SU-DHL-6 (cell line): ENCODE measurements around the gene PDE6C.

Experiments
- H2AFZ ChIP-seq: fragments of 200-600 bp; sonication (generic); 2 replicates; pipeline ENCODE4 v1.6.1; 2014; ENCODE audit warnings: low read depth, mild to moderate bottlenecking, moderate library complexity, mixed read lengths, antibody characterized with exemption, low read length; ENCODE audit not compliant: severe bottlenecking
- H3F3A ChIP-seq: fragments of 200-600 bp; shearing (Covaris generic); 2 replicates; pipeline ENCODE4 v1.6.0; 2016; ENCODE audit warnings: antibody characterized with exemption, mild to moderate bottlenecking; ENCODE audit not compliant: insufficient read depth
- H3K27ac ChIP-seq: fragments of 200-600 bp; sonication (generic); 2 replicates; pipeline ENCODE4 v1.5.1; 2016; ENCODE audit warnings: low read depth, mild to moderate bottlenecking, low read length, moderate library complexity, mixed read lengths
- H3K27me3 ChIP-seq: fragments of 200-600 bp; sonication (generic), shearing (Covaris generic); 2 replicates; pipeline ENCODE4 v1.6.0; 2014; ENCODE audit warnings: mild to moderate bottlenecking, low read length
- H3K36me3 ChIP-seq: fragments of 200-600 bp; sonication (generic); 2 replicates; pipeline ENCODE4 v1.6.1; 2014; ENCODE audit warnings: mild to moderate bottlenecking, low read length, mixed read lengths
- H3K4me2 ChIP-seq: fragments of 300-600, 200-600 bp; shearing (Covaris generic), sonication (generic); 2 replicates; pipeline ENCODE4 v1.6.0; 2014; ENCODE audit warnings: low read length, low read depth, mild to moderate bottlenecking; ENCODE audit not compliant: poor library complexity, severe bottlenecking
- H3K4me3 ChIP-seq: fragments of 200-600 bp; sonication (generic); 2 replicates; pipeline ENCODE4 v1.5.1; 2014; ENCODE audit warnings: antibody characterized with exemption, low read length, mild to moderate bottlenecking, mixed read lengths; ENCODE audit not compliant: insufficient read depth, poor library complexity, severe bottlenecking
- H3K79me2 ChIP-seq: fragments of 200-600 bp; sonication (generic); 2 replicates; pipeline ENCODE4 v1.6.1; 2014; ENCODE audit warnings: mild to moderate bottlenecking, low read length, moderate library complexity; ENCODE audit not compliant: insufficient read depth
- H3K9ac ChIP-seq: fragments of 200-600 bp; sonication (generic); 2 replicates; pipeline ENCODE4 v1.7.0; 2014; ENCODE audit warnings: mild to moderate bottlenecking, low read length
- H3K9me2 ChIP-seq: fragments of 200-600 bp; sonication (generic); replicated peaks from 2 replicates; pipeline ENCODE4 v1.6.1; 2014; ENCODE audit warnings: low read length; ENCODE audit not compliant: insufficient read depth
- H3K9me3 ChIP-seq: fragments of 200-600 bp; sonication (generic); 2 replicates; pipeline ENCODE4 v1.6.1; 2014; ENCODE audit warnings: low read length, mixed read lengths; ENCODE audit not compliant: insufficient read depth
- H4K20me1 ChIP-seq: fragments of 200-600 bp; sonication (generic); 2 replicates; pipeline ENCODE4 v1.6.1; 2014; ENCODE audit warnings: low read depth, mild to moderate bottlenecking, antibody characterized with exemption, low read length, moderate library complexity, mixed read lengths
- CTCF ChIP-seq: fragments of 200-600 bp; sonication (generic); IDR thresholded peaks from one replicate; pipeline ENCODE4 v1.5.1; 2017; ENCODE audit warnings: antibody characterized with exemption, mild to moderate bottlenecking, low read length, moderate library complexity; ENCODE audit not compliant: insufficient read depth, poor library complexity, severe bottlenecking
- EZH2phosphoT487 ChIP-seq: fragments of 200-600 bp; sonication (generic), shearing (Covaris generic); conservative IDR thresholded peaks from 2 replicates; pipeline ENCODE4 v1.6.1; 2018; ENCODE audit warnings: mild to moderate bottlenecking, antibody characterized with exemption, low read length, moderate library complexity, mixed read lengths

The PDE6C gene

GRCh38 chr10:93614101-93614825 is 1.9 kb downstream of the PDE6C start:
- TF ChIP-seq CTCF: no peak
- TF ChIP-seq EZH2phosphoT487: no peak
- H3K27me3 ChIP-seq: no peaks in the 10 kb centered on the region
- no peaks in the 10 kb centered on the region for H3K79me2 ChIP-seq
- no peak overlapping the region for H2AFZ ChIP-seq
- H3F3A ChIP-seq: no peaks in the 10 kb centered on the region
- no peaks in the 10 kb centered on the region for H3K9me2 ChIP-seq
- no peak overlapping the region for H3K4me2 ChIP-seq
- no peak overlapping the region for H3K4me3 ChIP-seq
- no peak overlapping the region for H3K27ac ChIP-seq
- no peak overlapping the region for H3K9ac ChIP-seq
- H3K36me3 ChIP-seq: no peaks in the 10 kb centered on the region
- no peaks in the 10 kb centered on the region for H4K20me1 ChIP-seq
- no peaks in the 10 kb centered on the region for H3K9me3 ChIP-seq

DNA sequence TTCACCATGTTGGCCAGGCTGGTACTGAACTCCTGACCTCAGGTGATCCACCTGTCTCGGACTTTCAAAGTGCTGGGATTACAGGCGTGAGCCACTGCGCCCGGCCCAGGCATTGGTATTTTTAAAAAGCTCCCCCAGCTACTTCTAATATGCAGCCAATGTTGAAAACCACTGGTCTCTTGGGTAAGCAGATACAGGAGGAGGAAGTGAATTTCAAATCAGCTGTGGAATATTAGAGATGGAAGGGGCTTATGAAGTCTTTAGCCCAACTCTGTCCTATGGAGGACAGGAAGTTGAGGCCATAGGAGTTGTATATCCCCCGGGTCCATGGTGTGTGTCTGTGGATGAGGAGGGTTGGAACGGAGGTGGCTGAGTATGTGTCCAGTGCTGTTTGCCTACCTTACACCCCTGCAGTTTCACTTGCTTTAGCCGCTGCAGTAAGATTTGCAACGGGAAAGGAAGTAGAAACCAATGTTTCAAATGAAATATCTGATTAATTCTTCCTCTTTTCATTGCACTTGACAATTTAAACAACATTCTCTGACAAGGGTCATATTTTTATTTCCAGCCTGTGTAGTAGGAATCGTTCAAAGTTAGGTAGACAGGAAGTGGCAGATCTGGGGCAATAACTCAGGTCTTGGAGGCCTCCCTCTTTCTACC is 3.4 kb downstream of the PDE6C start:
- Histone ChIP-seq H3K27ac (no peak overlapping the region), H4K20me1 (no peaks in the 10 kb centered on the region)

DNA sequence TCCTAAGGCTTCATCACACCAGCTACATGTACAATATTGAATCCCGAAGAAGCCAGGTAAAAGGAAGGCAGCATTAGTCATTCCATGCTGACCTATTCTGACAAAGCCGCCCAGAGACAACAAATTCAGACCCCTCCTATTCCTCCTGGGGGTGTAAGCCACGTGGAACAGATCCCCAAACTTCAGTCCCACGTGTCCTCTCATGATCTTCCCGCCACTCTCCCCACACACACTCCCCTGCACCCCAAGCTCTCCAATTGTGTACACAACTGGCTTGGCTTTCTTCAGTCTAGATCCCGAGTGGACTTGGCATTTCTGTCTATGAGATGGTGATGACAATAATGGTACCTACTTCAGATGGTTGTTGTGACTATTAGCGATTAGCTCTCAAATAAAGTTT is 8.6 kb downstream of the PDE6C start:
- Histone ChIP-seq H3K36me3 (no peaks in the 10 kb centered on the region), H3K9me2 (no peaks in the 10 kb centered on the region), H3K4me3 (no peak overlapping the region), H3K9ac (no peak overlapping the region), H2AFZ (no peak overlapping the region), H3F3A (no peaks in the 10 kb centered on the region), H4K20me1 (no peaks in the 10 kb centered on the region), H3K27me3 (no peaks in the 10 kb centered on the region; the same call in 1 of the 2 replicates), H3K79me2 (no peaks in the 10 kb centered on the region), H3K27ac (no peak overlapping the region), H3K4me2 (no peak overlapping the region), H3K9me3 (no peaks in the 10 kb centered on the region)
- no peak for TF ChIP-seq CTCF
- no peak for TF ChIP-seq EZH2phosphoT487

More for the DNA sequence above, 3.4 kb downstream of the PDE6C start:
- Histone ChIP-seq H3K9me3 (no peaks in the 10 kb centered on the region), H3K36me3 (no peaks in the 10 kb centered on the region), H3K79me2 (no peaks in the 10 kb centered on the region), H2AFZ (no peak overlapping the region), H3K27me3 (no peaks in the 10 kb centered on the region; the same call in 1 of the 2 replicates), H3F3A (no peaks in the 10 kb centered on the region), H3K9ac (no peak overlapping the region), H3K4me3 (no peak overlapping the region), H3K9me2 (no peaks in the 10 kb centered on the region), H3K4me2 (no peak overlapping the region)
- TF ChIP-seq EZH2phosphoT487 (no peak), CTCF (no peak)
